Karpas-422 (cell line): Measurements from ENCODE around the gene COL9A2. TPM values are rescaled to one million over a fixed set of nuclear protein-coding genes. Genes with fewer than 3 reads are reported as not detected.

Experiments
- DNase-seq: peaks from one replicate; pipeline ENCODE4 v3.0.0-alpha.2; 2015
- H2AFZ ChIP-seq: fragments of 200-600 bp; sonication (generic); 2 replicates; pipeline ENCODE4 v1.6.1; 2014; ENCODE audit warnings: antibody characterized with exemption, low read length, mixed read lengths
- H3K27ac ChIP-seq: fragments of 200-600 bp; sonication (generic); 2 replicates; pipeline ENCODE4 v1.5.1; 2014; ENCODE audit warnings: mild to moderate bottlenecking, low read length, moderate library complexity
- H3K27me3 ChIP-seq: fragments of 200-600 bp; sonication (generic); 2 replicates; pipeline ENCODE4 v1.6.1; 2014; ENCODE audit warnings: low read length, mixed read lengths
- H3K36me3 ChIP-seq: fragments of 200-600 bp; sonication (generic); 2 replicates; pipeline ENCODE4 v1.6.1; 2014; ENCODE audit warnings: low read length, mixed read lengths; ENCODE audit not compliant: insufficient read depth
- H3K4me1 ChIP-seq: fragments of 200-600 bp; sonication (generic); 2 replicates; pipeline ENCODE4 v1.6.1; 2014; ENCODE audit warnings: mild to moderate bottlenecking, low read length, mixed read lengths
- H3K4me2 ChIP-seq: fragments of 200-600 bp; sonication (generic); 2 replicates; pipeline ENCODE4 v1.6.1; 2014; ENCODE audit warnings: low read length, low read depth, mild to moderate bottlenecking; ENCODE audit not compliant: poor library complexity, severe bottlenecking
- H3K4me3 ChIP-seq: fragments of 200-600 bp; sonication (generic); 2 replicates; pipeline ENCODE4 v1.5.1; 2014; ENCODE audit warnings: mild to moderate bottlenecking, antibody characterized with exemption, low read length, mixed read lengths
- H3K79me2 ChIP-seq: fragments of 200-600 bp; sonication (generic); 2 replicates; pipeline ENCODE4 v1.6.1; 2014; ENCODE audit warnings: mild to moderate bottlenecking, low read length, mixed read lengths
- H3K9ac ChIP-seq: fragments of 200-600 bp; sonication (generic); 2 replicates; pipeline ENCODE4 v1.6.0; 2014; ENCODE audit warnings: low read length
- H3K9me2 ChIP-seq: fragments of 200-600 bp; sonication (generic), shearing (Covaris generic); replicated peaks from 2 replicates; pipeline ENCODE4 v1.6.0; 2014; ENCODE audit warnings: mild to moderate bottlenecking, low read length, moderate library complexity; ENCODE audit not compliant: insufficient read depth
- H3K9me3 ChIP-seq: fragments of 300-700, 200-600 bp; sonication (generic); 2 replicates; pipeline ENCODE4 v1.6.1; 2014; ENCODE audit warnings: low read length, mixed read lengths
- H4K20me1 ChIP-seq: fragments of 200-600 bp; sonication (generic); 2 replicates; pipeline ENCODE4 v1.6.1; 2014; ENCODE audit warnings: mild to moderate bottlenecking, antibody characterized with exemption, low read length, low read depth; ENCODE audit not compliant: insufficient read depth
- total RNA-seq: library from RNA; depleted of rRNA; stranded (reverse); fragments of >200 nt; shearing (Covaris generic); gene quantifications from 2 replicates; pipeline ENCODE4 v1.2.3, GENCODE V29; 2014; ENCODE audit warnings: low replicate concordance

Gene COL9A2
- total RNA-seq, 1 experiment from 2014 or later = 7.9 TPM

GRCh38 chr1:40312238-40313205 lies 4.6 kb downstream of the COL9A2 start:
- DNase-seq = peak; percentile 67
- no peaks in the 10 kb centered on the region for H3K79me2 ChIP-seq
- H2AFZ ChIP-seq = peak overlapping the region; percentile 46; the same call in 1 of the 2 replicates
- H3K36me3 ChIP-seq = no peaks in the 10 kb centered on the region
- H4K20me1 ChIP-seq = no peaks in the 10 kb centered on the region
- H3K4me1 ChIP-seq = peaks cover 65% of the 10 kb centered on the region
- no peak overlapping the region for H3K27ac ChIP-seq
- peak overlapping the region; percentile 64 for H3K4me2 ChIP-seq
- H3K27me3 ChIP-seq = no peaks in the 10 kb centered on the region; the same call in 1 of the 2 replicates
- H3K4me3 ChIP-seq = peak overlapping the region; percentile 36; the same call in 1 of the 2 replicates
- no peaks in the 10 kb centered on the region for H3K9me3 ChIP-seq
- H3K9me2 ChIP-seq = no peaks in the 10 kb centered on the region
- peak overlapping the region; percentile 37; the same call in 1 of the 2 replicates for H3K9ac ChIP-seq

- no peak overlapping the region for H3K27ac ChIP-seq
- H3K4me2 ChIP-seq = no peak overlapping the region
Measured at GRCh38 chr1:40311692-40312091, 5.4 kb downstream of the COL9A2 start.

DNA sequence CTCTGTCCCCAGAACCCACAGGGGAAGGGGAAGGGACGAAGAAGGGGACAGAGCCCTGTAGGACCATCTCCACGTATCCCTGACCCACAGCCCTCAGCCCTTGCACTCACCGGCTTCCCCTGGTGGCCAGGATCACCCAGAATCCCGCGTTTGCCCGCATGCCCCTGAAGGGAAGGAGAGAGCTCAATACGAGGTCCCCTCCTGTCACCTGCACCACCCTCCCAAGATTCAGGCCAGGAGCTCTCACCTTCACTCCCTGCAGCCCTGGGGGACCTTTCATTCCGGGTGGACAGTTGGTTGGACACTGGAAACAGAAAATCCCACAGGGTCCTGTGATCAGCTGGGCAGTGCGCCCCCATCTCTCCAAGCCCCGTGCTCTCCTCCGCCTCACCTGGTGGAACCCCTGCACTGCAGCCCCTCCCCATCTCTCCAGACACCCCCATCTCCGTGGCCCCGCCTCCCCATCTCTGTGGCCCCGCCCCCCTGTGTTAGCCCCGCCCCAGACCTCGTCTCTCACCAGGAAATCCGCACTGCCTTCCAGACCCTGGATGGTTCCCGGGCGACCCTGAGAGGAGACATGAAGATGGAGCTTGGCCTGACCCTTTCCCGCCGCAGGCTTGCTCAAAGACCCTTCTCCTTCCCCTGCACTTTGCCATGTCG lies 6.0 kb downstream of the COL9A2 start:
- no peak overlapping the region for H3K4me2 ChIP-seq
- H3K4me1 ChIP-seq = peaks cover 52% of the 10 kb centered on the region
- H3K9ac ChIP-seq = no peak overlapping the region
- H3K9me2 ChIP-seq = no peaks in the 10 kb centered on the region
- peak; percentile 37 for DNase-seq
- H4K20me1 ChIP-seq = no peaks in the 10 kb centered on the region
- no peak overlapping the region for H3K4me3 ChIP-seq
- H3K79me2 ChIP-seq = no peaks in the 10 kb centered on the region
- no peaks in the 10 kb centered on the region for H3K9me3 ChIP-seq
- no peak overlapping the region for H3K27ac ChIP-seq
- no peaks in the 10 kb centered on the region for H3K36me3 ChIP-seq
- H2AFZ ChIP-seq = no peak overlapping the region
- no peaks in the 10 kb centered on the region; the same call in 1 of the 2 replicates for H3K27me3 ChIP-seq

More at GRCh38 chr1:40311692-40312091, 5.4 kb downstream of the COL9A2 start:
- H3K9me3 ChIP-seq = no peaks in the 10 kb centered on the region
- H3K4me3 ChIP-seq = no peak overlapping the region
- peak; percentile 35 for DNase-seq
- no peak overlapping the region for H3K9ac ChIP-seq
- no peaks in the 10 kb centered on the region for H3K36me3 ChIP-seq
- H4K20me1 ChIP-seq = no peaks in the 10 kb centered on the region
- H3K9me2 ChIP-seq = no peaks in the 10 kb centered on the region
- H3K27me3 ChIP-seq = no peaks in the 10 kb centered on the region; the same call in 1 of the 2 replicates
- no peaks in the 10 kb centered on the region for H3K79me2 ChIP-seq
- H3K4me1 ChIP-seq = peaks cover 56% of the 10 kb centered on the region
- H2AFZ ChIP-seq = no peak overlapping the region

GRCh38 chr1:40310129-40310461 lies 7.0 kb downstream of the COL9A2 start:
- H3K9ac ChIP-seq = no peak overlapping the region
- no peaks in the 10 kb centered on the region for H3K36me3 ChIP-seq
- H3K9me2 ChIP-seq = no peaks in the 10 kb centered on the region
- H3K4me2 ChIP-seq = no peak overlapping the region
- H3K27me3 ChIP-seq = no peaks in the 10 kb centered on the region; the same call in 1 of the 2 replicates
- H3K4me1 ChIP-seq = peaks cover 43% of the 10 kb centered on the region
- no peak overlapping the region for H3K4me3 ChIP-seq
- H4K20me1 ChIP-seq = no peaks in the 10 kb centered on the region
- no peaks in the 10 kb centered on the region for H3K79me2 ChIP-seq
- H3K27ac ChIP-seq = no peak overlapping the region
- H3K9me3 ChIP-seq = no peaks in the 10 kb centered on the region
- H2AFZ ChIP-seq = no peak overlapping the region
- DNase-seq = peak; percentile 48

DNA sequence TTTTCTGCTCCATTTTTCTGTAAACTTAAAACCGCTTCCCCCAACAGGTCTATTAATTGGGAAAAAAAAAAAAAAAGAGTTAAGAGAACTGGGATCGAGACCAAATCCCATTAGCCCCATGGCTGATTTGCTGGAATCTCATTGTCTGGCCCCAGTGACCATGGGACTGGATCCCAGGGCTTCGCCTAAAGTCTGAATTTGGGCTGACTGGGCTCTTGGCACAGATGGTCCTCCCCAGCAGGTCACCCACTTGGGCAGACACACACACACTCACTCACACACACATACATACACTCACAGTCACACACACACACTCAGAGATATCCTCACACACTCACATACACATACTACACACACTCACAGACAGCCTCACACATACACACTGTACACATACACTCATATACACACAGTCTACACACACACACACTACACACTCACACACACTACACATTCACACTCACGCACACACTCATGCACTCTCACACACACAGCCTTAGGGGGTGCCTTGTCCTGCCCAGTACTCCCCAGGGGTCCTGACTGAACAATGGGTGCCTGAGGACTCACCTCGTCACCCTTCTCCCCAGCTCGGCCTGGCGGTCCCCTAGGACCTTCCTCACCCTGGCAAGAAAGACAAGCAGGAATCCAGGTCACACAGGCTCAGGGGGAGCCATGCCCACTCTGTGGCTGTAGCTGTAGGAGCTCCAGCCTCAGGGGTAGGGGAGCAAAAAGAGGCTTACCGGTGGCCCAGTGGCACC lies 7.5 kb downstream of the COL9A2 start:
- Histone ChIP-seq H3K4me3 (no peak overlapping the region), H3K4me1 (peaks cover 40% of the 10 kb centered on the region), H3K79me2 (no peaks in the 10 kb centered on the region), H2AFZ (no peak overlapping the region), H3K9me3 (no peaks in the 10 kb centered on the region), H3K27me3 (no peaks in the 10 kb centered on the region; the same call in 1 of the 2 replicates), H3K4me2 (no peak overlapping the region), H3K9ac (no peak overlapping the region), H3K9me2 (no peaks in the 10 kb centered on the region), H3K27ac (no peak overlapping the region), H3K36me3 (no peaks in the 10 kb centered on the region), H4K20me1 (no peaks in the 10 kb centered on the region)
- peak; percentile 39 for DNase-seq

DNA sequence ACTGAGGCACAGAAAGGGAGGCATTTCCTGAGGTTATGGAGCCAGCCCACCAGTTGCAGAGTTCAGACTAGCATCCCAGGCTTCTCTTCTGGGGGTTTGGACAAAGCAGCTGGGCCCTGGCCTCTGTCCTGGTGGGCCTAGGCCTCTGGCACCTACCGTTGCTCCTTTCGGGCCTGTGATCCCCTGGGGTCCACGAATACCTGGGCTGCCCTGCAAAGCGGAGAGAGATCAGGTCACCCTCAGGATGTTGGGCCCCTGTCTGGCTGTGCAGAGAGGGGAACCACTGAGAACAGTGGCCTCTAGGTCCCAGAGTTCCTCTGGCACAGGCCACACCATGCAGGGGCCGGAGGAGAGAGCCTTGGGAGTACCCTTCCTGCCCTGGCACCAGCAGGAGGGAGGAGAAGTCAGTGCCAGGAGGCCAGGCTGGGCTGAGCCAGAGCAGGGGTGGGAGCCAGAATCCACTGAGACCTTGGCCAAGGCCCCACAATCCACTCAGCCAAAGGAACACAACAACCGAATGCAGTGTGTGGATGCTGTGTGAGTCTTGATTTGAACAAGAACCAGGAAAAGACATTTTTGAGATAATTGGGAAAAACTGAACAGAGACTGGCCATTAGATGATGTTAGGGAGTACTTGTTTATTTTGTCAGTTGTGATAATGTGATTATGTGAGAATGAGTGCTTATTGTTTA lies 8.9 kb downstream of the COL9A2 start:
- Histone ChIP-seq H2AFZ (no peak overlapping the region), H3K9me2 (no peaks in the 10 kb centered on the region), H3K4me2 (no peak overlapping the region), H3K9me3 (no peaks in the 10 kb centered on the region), H3K4me1 (peaks cover 30% of the 10 kb centered on the region), H3K9ac (no peak overlapping the region), H3K79me2 (no peaks in the 10 kb centered on the region), H4K20me1 (no peaks in the 10 kb centered on the region), H3K36me3 (no peaks in the 10 kb centered on the region), H3K4me3 (no peak overlapping the region), H3K27ac (no peak overlapping the region), H3K27me3 (no peaks in the 10 kb centered on the region)
- DNase-seq = no peak

DNA sequence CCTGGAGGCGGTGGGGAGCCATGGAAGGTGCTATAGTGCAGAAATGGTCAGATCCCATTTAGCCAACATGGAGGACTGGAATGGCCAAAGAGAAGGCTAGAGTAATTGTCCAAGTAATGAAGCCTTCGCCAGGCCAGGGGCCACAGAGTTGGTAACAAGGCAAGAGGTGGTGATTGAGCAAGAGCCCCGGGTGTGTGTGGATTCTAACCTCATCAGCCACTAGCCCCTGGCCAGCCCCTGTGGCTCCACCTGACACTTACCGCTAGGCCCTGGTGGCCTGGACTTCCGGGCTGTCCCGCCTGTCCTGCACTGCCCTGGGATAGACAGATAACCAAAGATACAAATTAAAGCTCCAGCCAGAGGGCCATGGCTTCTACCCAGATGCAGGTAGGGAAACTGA lies 9.9 kb downstream of the COL9A2 start:
- no peak overlapping the region for H2AFZ ChIP-seq
- no peaks in the 10 kb centered on the region for H3K36me3 ChIP-seq
- no peak overlapping the region for H3K4me2 ChIP-seq
- no peak overlapping the region for H3K9ac ChIP-seq
- H3K4me3 ChIP-seq = no peak overlapping the region
- H3K79me2 ChIP-seq = no peaks in the 10 kb centered on the region
- peaks cover 20% of the 10 kb centered on the region for H3K4me1 ChIP-seq
- H3K27ac ChIP-seq = no peak overlapping the region
- H4K20me1 ChIP-seq = no peaks in the 10 kb centered on the region
- H3K9me3 ChIP-seq = no peaks in the 10 kb centered on the region
- no peaks in the 10 kb centered on the region for H3K27me3 ChIP-seq
- no peaks in the 10 kb centered on the region for H3K9me2 ChIP-seq
- no peak for DNase-seq
